Psoas muscle (tissue), 8 donors: ENCODE results near the gene TAOK3. TPM values are rescaled to one million over a fixed set of nuclear protein-coding genes. Genes with fewer than 3 reads are reported as not detected.

ENCODE experiments used
- ATAC-seq, 4 donors: fragments of 200-7000 bp; cut with Tn5 transposase; one replicate each; pipeline ENCODE4 v1.9.1; 2020; ENCODE audit warnings: moderate library complexity in 3 of 4, mild to moderate bottlenecking in 2 of 4
- DNase-seq, 2 donors: peaks; one replicate each; pipeline ENCODE4 v3.0.0-alpha.2; 2020
- H3K27ac ChIP-seq: fragments of 200-600 bp; one replicate; pipeline ENCODE4 v1.8.0; 2022
- H3K27me3 ChIP-seq, 3 donors: fragments of 200-600 bp in 1 of 3; one replicate each; pipeline versions ENCODE4 v1.6.1 to v1.8.0; 2013 to 2022; ENCODE audit warnings: low read length in 2 of 3, mild to moderate bottlenecking in 2 of 3, moderate library complexity in 1 of 3; ENCODE audit not compliant: insufficient read depth in 3 of 3
- H3K36me3 ChIP-seq, 2 donors: fragments of 200-600 bp in 1 of 2; one replicate each; pipeline versions ENCODE4 v1.6.1 to v1.8.0; 2013 to 2022; ENCODE audit warnings: low read depth in 1 of 2, mild to moderate bottlenecking in 1 of 2, moderate library complexity in 1 of 2; ENCODE audit not compliant: insufficient read depth in 1 of 2
- H3K4me1 ChIP-seq: fragments of 200-600 bp; one replicate; pipeline ENCODE4 v1.8.0; 2022
- H3K4me3 ChIP-seq: fragments of 200-600 bp; one replicate; pipeline ENCODE4 v1.8.0; 2022; ENCODE audit warnings: mild to moderate bottlenecking
- H3K9me3 ChIP-seq: fragments of 200-600 bp; one replicate; pipeline ENCODE4 v1.8.0; 2022
- CTCF ChIP-seq: fragments of 200-600 bp; IDR thresholded peaks from one replicate; pipeline ENCODE4 v1.8.0; 2022; ENCODE audit warnings: antibody characterized with exemption
- WGBS, 3 donors: extraction: QIAGEN DNeasy Blood & Tissue Kit; methylation state at CpG; one replicate each; pipeline versions ENCODE4 v1.1.6 to v1.1.7; 2013; 5-methylcytosine and 5-hydroxymethylcytosine counted together
- intact Hi-C, 2 donors: fragments of 100-400 bp; cut with DNase I; formaldehyde crosslinking; loops; one replicate each; pipeline versions ENCODE4 v1.11.0 to v1.14.2; 2022
- polyA plus RNA-seq, 3 donors: library from polyadenylated mRNA; stranded (reverse); fragments of 200-250 nt; gene quantifications; one replicate each; pipeline ENCODE4 v1.2.3, GENCODE V29; 2013
- total RNA-seq, 4 donors: library from RNA; stranded (reverse); fragmentation: NEBNext Ultra II Directional in 2 of 4; extraction: Animal tissue kit (Norgen Biotek cat#: 25700) in 2 of 4; gene quantifications; one replicate each; pipeline versions ENCODE4 v1.2.1 to v1.2.4, GENCODE V29; 2021 to 2023
- donor health status: healthy with polysubstance abuse.
- donor health status: DM: no; HTN: no; CAD: no; lungs with moderate emphysema.
- donor health status: Bipolar disorder and iron deficiency.
- donor health status: healthy.
- donor health status: DM: yes; HTN: yes; CAD: no.
- donor health status: DM: no; HTN: no; CAD: no.
- donor health status: DM: no; HTN: no; CAD: no.
- donor health status: DM: yes; HTN: yes; CAD: no.

The TAOK3 gene
- total and polyA plus RNA-seq, 7 donors = 6.5 to 22.2 (median 18.2) TPM

- peak overlapping the region; percentile 16 for H3K27ac ChIP-seq
- H3K27me3 ChIP-seq = no peaks in the 10 kb centered on the region
- H3K9me3 ChIP-seq = no peaks in the 10 kb centered on the region
- no peak for TF ChIP-seq CTCF
- DNase-seq (no peak), ATAC-seq (peak in 2 of 4 donors; percentile 17 to 27)
- intact Hi-C loops = loop anchor here (5.0 kb wide), 1 partner anchor 40 kb away; the partner anchor contains the start of gene WSB2 (in 2 of the 2)
- H3K4me3 ChIP-seq = no peak overlapping the region
- H3K36me3 ChIP-seq = no peaks in the 10 kb centered on the region
- 31 to 67% (median 38%) methylated on average over 6 of the region's 6 CpGs for WGBS, 3 donors
- peaks cover 12% of the 10 kb centered on the region for H3K4me1 ChIP-seq
Observed at GRCh38 chr12:118102070-118102469, 270.6 kb downstream of the TAOK3 start.

- peaks cover 12% of the 10 kb centered on the region for H3K4me1 ChIP-seq
- whole genome bisulfite sequencing, 3 donors = 77 to 85% (median 78%) methylated on average over 3 of the region's 3 CpGs
- DNase-seq = no peak
- no peak overlapping the region for H3K4me3 ChIP-seq
- intact Hi-C loops = loop anchor here (5.0 kb wide), 1 partner anchor 39 kb away; the partner anchor contains the start of gene WSB2 (in 2 of the 2)
- H3K27me3 ChIP-seq = no peaks in the 10 kb centered on the region
- TF ChIP-seq CTCF = no peak
- H3K27ac ChIP-seq = no peak overlapping the region
- no peaks in the 10 kb centered on the region for H3K36me3 ChIP-seq
- no peaks in the 10 kb centered on the region for H3K9me3 ChIP-seq
- no peak for ATAC-seq
Observed at GRCh38 chr12:118101051-118101450, 271.7 kb downstream of the TAOK3 start.

Other genes starting within 250 kb of the TAOK3 start
- 100 to 1,000 TPM; 211 to 326 (median 249) TPM for gene PEBP1, start 236.8 kb downstream of the TAOK3 start, total RNA-seq
- 100 to 1,000 TPM; 144 to 287 (median 258) TPM for gene PEBP1, start 236.8 kb downstream of the TAOK3 start, polyA plus RNA-seq
- 10 to 100 TPM; 15.6 to 27.1 (median 22.4) TPM for gene SUDS3, start 3.6 kb upstream of the TAOK3 start, total RNA-seq
- gene SUDS3, start 3.6 kb upstream of the TAOK3 start, polyA plus RNA-seq = 10 to 100 TPM in 1 of 3 donors, 1 to 10 TPM in 2; 8.3 to 27.8 (median 9.0) TPM